Loucy (cell line): Measurements from ENCODE around the gene CFAP251.

Source experiments
- CTCF ChIP-seq: fragments of 200-600 bp; sonication (generic); conservative IDR thresholded peaks from 2 replicates; pipeline ENCODE4 v1.5.1; 2014; ENCODE audit warnings: mild to moderate bottlenecking, antibody characterized with exemption, low read length
- EZH2phosphoT487 ChIP-seq: fragments of 200-600 bp; IDR thresholded peaks from 2 replicates; pipeline ENCODE4 v1.6.1; 2018; ENCODE audit warnings: antibody characterized with exemption, mild to moderate bottlenecking, moderate library complexity, borderline replicate concordance

- TF ChIP-seq CTCF, result no peak
- no peak for TF ChIP-seq EZH2phosphoT487
These were observed 19.3 kb downstream of the CFAP251 start for GRCh38 chr12:121937654-121938053.
